GM18873 (cell line): Measurements from ENCODE around the gene CYSRT1.
"Not testable (repeated sequence)": the region's sequence is repeated elsewhere in the genome, so short reads cannot be mapped to it uniquely, and the experiment has no call there.

Experiments
- ATAC-seq: cut with Tn5 transposase; IDR thresholded peaks from one replicate; pipeline ENCODE4 v1.9.1; 2021; ENCODE audit warnings: mild to moderate bottlenecking, moderate library complexity, moderate number of reproducible peaks; ENCODE audit not compliant: unreplicated experiment, low FRiP score

The CYSRT1 gene

DNA sequence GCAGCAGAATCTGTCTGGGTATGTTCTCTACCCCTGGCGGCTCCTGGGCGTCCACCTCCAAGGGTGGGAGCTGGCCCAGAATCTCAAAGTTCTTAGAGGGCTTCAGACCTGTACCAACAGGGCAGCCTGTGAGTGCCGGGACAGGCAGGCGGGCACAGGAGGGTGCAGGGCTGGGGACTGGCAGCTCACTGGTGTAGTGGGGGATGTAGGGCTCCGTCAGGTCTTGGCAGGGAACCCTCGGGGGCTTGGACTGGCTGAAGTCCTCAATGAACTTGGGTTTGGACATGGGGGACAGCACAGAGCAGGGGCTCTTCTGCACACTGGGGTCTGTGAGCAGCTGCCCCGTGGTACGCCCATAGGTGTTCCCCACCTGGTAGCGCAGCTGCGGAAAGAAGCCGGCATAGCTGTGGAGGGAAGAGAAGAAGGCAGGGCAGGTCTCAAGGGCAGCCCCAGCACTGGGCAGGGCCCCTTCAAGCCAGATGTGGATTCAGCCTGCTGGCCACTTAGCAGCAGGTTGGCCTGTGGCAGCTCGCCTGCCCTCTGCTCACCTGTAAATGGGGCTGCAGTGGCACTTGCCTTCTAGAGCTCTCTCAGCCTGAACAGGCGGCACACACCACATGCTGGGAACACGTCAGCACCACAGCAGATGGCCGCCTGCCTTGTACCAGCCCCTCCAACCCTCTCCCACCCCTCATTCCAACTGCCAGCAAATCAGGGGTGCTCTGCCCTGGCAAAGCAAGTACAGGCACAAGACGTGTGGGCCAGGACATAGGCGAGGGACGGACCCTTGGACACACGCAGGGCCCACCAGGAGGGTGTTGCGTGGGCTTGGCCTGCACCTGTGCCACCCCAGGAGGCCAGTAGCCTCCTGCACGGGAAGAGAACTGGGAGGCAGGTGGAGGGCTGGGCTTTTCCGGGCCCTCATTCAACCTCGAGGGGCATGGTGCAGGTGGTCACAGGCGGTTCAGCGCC lies 20.8 kb downstream of the CYSRT1 start:
- ATAC-seq: no peak

- ATAC-seq: no peak
Measured at GRCh38 chr9:137247135-137247915, 22.4 kb downstream of the CYSRT1 start.

GRCh38 chr9:137247916-137248175 lies 22.9 kb downstream of the CYSRT1 start:
- no peak for ATAC-seq

DNA sequence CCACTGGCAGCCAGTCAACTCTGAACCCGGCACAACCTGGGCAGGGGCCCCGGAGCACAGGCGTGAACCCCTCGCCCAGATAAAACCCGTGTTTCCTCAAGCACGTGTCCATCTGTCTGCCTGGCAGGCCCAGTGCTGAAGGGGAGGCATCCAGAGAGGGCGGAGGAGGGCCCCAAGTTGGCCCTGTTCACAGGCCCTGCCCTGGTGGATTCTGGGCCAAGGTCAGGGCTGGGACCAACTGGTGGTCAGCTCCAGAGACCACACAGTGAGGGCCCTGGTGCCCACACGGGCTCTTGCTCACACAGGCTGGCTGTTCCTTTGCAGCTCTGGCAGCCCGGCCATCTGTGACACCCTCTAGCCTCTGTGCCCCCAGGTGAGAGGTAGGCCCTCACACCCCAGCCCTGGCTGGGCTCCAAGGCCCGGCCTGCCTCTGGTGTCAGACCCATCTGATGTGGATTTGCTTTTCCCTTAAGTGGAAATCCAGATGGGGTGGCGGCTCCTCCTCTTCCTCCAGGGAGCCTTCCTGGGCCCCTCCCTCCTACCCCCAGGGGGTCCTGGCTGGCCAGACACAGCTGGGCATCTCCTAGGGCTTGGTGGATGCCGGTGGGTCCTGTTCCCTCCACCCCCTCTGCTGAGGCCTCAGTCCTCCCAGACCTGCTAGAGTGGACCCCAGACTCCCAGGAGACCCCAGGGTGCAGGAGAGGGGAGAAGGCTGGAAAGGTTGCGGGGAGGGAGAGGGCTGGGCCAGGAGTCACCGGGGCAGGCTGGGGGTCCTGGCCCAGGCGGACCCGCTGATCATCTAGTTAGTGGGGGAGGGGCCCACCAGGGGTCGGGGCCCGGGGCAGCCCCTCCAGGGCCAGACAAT lies 25.6 kb downstream of the CYSRT1 start:
- no peak for ATAC-seq

- no peak for ATAC-seq
Measured at GRCh38 chr9:137251194-137251461, 26.2 kb downstream of the CYSRT1 start, which contains the start of gene STPG3. Gene STPG3, plus strand, starts transcription at chr9:137251286. Its CDS starts 1 bp downstream, at chr9:137251287.

- no peak for ATAC-seq
Measured at GRCh38 chr9:137251490-137252268, 26.7 kb downstream of the CYSRT1 start.

DNA sequence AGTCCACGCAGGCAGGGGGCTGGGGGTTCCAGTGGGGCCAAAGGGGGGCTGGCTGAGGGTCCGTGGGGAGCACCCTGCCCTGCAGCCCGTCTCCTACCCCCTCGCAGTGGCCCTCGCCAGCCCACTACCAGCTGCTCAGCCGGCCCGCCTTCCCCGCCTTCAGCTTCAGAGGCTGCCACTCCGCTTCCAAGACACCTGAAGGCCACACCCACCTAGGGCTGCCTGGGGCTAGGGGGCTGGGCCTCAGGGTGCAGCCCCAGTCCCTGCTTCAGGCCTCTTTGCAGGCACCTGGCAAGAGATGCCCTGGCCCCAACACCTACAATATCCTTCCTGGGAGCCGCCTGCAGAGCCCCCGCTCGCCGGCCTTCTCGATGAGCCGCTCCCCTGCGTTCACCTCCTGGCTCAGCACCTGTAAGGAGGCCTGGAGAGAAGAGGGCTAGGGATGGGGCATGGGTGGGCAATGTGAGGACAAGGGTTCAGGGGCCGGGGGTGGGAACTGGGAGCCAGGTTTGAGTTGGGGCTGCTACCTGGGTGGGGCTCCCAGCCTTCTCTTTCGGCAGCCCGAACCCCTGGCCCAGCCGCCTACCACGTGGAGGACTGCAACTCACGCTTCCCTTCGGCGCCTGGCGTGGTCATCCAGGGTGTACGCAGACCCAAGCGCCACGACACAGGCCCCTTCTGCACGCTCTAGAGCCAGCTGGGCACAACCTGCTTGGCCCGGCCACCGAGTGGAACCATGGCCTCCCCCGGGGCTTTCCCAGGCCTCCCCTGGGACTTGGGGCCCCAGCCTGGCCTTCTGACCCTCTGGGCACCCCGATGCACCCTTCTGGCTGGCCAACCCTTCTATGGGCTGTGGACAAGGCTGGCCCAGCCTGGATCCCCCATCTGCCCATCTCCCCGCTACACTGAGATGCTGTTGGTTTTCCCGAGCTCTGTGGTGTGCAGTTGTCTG lies 27.9 kb downstream of the CYSRT1 start:
- no peak for ATAC-seq

GRCh38 chr9:137253717-137254623 lies 29.0 kb downstream of the CYSRT1 start:
- no peak for ATAC-seq

GRCh38 chr9:137254624-137255447 lies 29.9 kb downstream of the CYSRT1 start, which contains the start of gene NELFB:
Gene NELFB, plus strand, starts transcription at chr9:137255327.
- ATAC-seq: peak; percentile 50

DNA sequence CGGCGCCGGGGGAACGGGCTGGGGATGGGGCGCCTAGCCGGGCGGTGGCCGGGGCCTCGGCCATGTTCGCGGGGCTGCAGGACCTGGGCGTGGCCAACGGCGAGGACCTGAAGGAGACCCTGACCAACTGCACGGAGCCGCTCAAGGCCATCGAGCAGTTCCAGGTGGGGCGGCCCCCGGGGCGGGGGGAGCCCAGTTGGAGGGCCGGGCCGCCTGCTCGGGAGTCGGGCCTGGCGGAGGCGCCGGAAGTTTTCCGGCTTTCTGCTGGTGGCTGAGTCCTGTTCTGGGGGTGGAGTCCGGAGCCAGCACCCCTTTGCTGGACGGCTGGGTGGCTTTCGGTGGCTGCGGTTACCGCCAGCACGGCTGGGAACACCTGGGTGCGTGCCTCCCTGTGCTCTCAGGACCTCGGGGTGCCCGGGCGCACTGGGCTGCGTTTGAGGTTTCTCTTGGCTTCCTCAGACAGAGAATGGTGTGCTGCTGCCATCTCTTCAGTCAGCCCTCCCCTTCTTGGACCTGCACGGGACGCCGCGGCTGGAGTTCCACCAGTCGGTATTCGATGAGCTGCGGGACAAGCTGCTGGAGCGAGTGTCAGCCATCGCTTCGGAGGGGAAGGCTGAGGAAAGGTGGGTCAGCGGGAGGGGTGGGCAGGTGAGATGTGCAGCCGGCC lies 30.6 kb downstream of the CYSRT1 start:
- no peak for ATAC-seq

GRCh38 chr9:137256362-137256761 lies 31.4 kb downstream of the CYSRT1 start:
- ATAC-seq: no peak

GRCh38 chr9:137256856-137257255 lies 31.9 kb downstream of the CYSRT1 start:
- no peak for ATAC-seq

GRCh38 chr9:137262173-137262908 lies 37.4 kb downstream of the CYSRT1 start:
- not testable (repeated sequence) for ATAC-seq

GRCh38 chr9:137262909-137263285 lies 37.9 kb downstream of the CYSRT1 start:
- ATAC-seq: no peak

GRCh38 chr9:137263506-137263905 lies 38.5 kb downstream of the CYSRT1 start:
- no peak for ATAC-seq

DNA sequence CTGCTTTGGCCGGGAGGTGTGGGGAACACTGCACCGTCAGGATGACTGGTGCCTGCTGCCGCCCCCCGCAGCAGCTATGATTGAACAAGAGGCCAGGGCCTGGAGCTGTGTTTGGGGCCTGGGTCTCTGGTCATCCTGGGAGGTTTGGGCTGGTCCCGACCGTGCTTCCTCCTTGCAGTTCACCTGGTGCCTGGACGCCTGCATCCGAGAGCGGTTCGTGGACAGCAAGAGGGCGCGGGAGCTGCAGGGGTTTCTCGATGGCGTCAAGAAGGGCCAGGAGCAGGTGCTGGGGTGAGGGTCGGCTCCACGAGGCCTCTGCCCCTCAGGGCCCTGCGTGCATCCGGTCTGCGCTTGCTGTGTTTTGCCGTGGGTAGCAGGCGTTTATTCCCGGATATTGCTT lies 39.1 kb downstream of the CYSRT1 start:
- no peak for ATAC-seq
